OCI-LY1 (cell line): Measurements from ENCODE around the gene ZHX3.

Experiments
- H2AFZ ChIP-seq: fragments of 200-600 bp; sonication (generic), shearing (Covaris generic); 2 replicates; pipeline ENCODE4 v1.6.0; 2014; ENCODE audit warnings: antibody characterized with exemption, mild to moderate bottlenecking, low read length
- H3F3A ChIP-seq: fragments of 200-600 bp; sonication (generic), shearing (Covaris generic); 2 replicates; pipeline ENCODE4 v1.6.0; 2014; ENCODE audit warnings: mild to moderate bottlenecking, antibody characterized with exemption, low read length, moderate library complexity; ENCODE audit not compliant: insufficient read depth
- H3K27ac ChIP-seq: fragments of 200-600 bp; sonication (generic); 2 replicates; pipeline ENCODE4 v1.5.1; 2014; ENCODE audit warnings: low read length, mixed run types, mild to moderate bottlenecking, low read depth; ENCODE audit not compliant: poor library complexity, severe bottlenecking
- H3K27me3 ChIP-seq: fragments of 200-600 bp; sonication (generic); 2 replicates; pipeline ENCODE4 v1.6.0; 2014; ENCODE audit warnings: antibody characterized with exemption, mild to moderate bottlenecking, low read length, moderate library complexity; ENCODE audit not compliant: insufficient read depth
- H3K36me3 ChIP-seq: fragments of 200-600 bp; sonication (generic); 2 replicates; pipeline ENCODE4 v1.6.1; 2014; ENCODE audit warnings: mild to moderate bottlenecking, antibody characterized with exemption, low read length, moderate library complexity, mixed read lengths; ENCODE audit not compliant: insufficient read depth
- H3K4me1 ChIP-seq: fragments of 200-600 bp; sonication (generic); 2 replicates; pipeline ENCODE4 v1.5.1; 2014; ENCODE audit warnings: mild to moderate bottlenecking, low read length, moderate library complexity; ENCODE audit not compliant: insufficient read depth, severe bottlenecking
- H3K4me2 ChIP-seq: fragments of 200-600 bp; sonication (generic), shearing (Covaris generic); 2 replicates; pipeline ENCODE4 v1.6.1; 2014; ENCODE audit warnings: low read length
- H3K4me3 ChIP-seq: fragments of 200-600 bp; sonication (generic); 2 replicates; pipeline ENCODE4 v1.5.1; 2014; ENCODE audit warnings: low read length, low read depth, mild to moderate bottlenecking, mixed read lengths; ENCODE audit not compliant: poor library complexity, severe bottlenecking
- H3K79me2 ChIP-seq: fragments of 200-600 bp; shearing (Covaris generic); 2 replicates; pipeline ENCODE4 v1.6.1; 2016; ENCODE audit warnings: mixed run types, low read length, mixed read lengths; ENCODE audit not compliant: insufficient read depth
- H3K9ac ChIP-seq: fragments of 200-600 bp; sonication (generic), shearing (Covaris generic); 2 replicates; pipeline ENCODE4 v1.6.1; 2014; ENCODE audit warnings: mild to moderate bottlenecking, low read length, mixed read lengths
- H3K9me2 ChIP-seq: fragments of 200-600 bp; sonication (generic), shearing (Covaris generic); 2 replicates; pipeline ENCODE4 v1.6.1; 2014; ENCODE audit warnings: low read depth, mild to moderate bottlenecking, low read length, mixed read lengths
- H3K9me3 ChIP-seq: fragments of 200-600 bp; shearing (Covaris generic); 2 replicates; pipeline ENCODE4 v1.6.1; 2014; ENCODE audit warnings: low read length, mixed read lengths
- H4K20me1 ChIP-seq: fragments of 200-600 bp; sonication (generic), shearing (Covaris generic); 2 replicates; pipeline ENCODE4 v1.6.0; 2016; ENCODE audit warnings: mild to moderate bottlenecking, low read length; ENCODE audit not compliant: insufficient read depth
- CTCF ChIP-seq: fragments of 200-600 bp; sonication (generic), shearing (Covaris generic); IDR thresholded peaks from 2 replicates; pipeline ENCODE4 v1.5.1; 2017; ENCODE audit warnings: mild to moderate bottlenecking, antibody characterized with exemption, low read length, moderate library complexity, mixed read lengths
- EZH2 ChIP-seq: fragments of 200-600 bp; sonication (generic), shearing (Covaris generic); IDR thresholded peaks from 2 replicates; pipeline ENCODE4 v1.8.0; 2017; ENCODE audit warnings: borderline replicate concordance, mixed run types, mild to moderate bottlenecking, antibody characterized with exemption, low read length, moderate library complexity, mixed read lengths

ZHX3 gene

DNA sequence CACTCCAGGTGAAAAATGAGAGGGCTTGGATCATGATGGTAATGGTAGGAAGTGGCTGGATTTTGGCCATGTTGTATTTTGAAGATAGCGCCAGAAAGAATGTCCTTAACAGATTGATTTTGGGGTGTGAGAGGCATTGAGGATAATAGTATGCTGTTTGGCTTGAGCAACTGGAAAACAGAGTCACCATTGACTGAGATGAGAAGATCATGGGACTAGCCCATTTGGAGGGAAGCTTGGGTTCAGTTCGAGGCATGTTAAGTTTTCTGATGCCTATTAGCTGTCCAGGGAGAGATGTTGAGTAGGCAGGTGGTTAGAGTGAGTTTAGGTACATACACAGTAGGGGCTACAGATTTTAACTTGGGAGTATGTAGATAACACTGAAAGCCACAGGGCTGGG is 156.8 kb downstream of the ZHX3 start:
- peaks cover 18% of the 10 kb centered on the region for H3K4me1 ChIP-seq
- no peak overlapping the region for H3K27ac ChIP-seq
- H3K9ac ChIP-seq = no peak overlapping the region
- 0 out of 2 replicates have a peak, but pooled peaks cover 3% of the 10 kb centered on the region for H4K20me1 ChIP-seq
- peaks cover 10% of the 10 kb centered on the region; the same call in 1 of the 2 replicates for H3K79me2 ChIP-seq
- H3K9me2 ChIP-seq = no peaks in the 10 kb centered on the region
- no peak overlapping the region for H3K4me3 ChIP-seq
- H3K4me2 ChIP-seq = no peak overlapping the region
- H3K27me3 ChIP-seq = no peaks in the 10 kb centered on the region
- H3K9me3 ChIP-seq = no peaks in the 10 kb centered on the region
- TF ChIP-seq CTCF (no peak), EZH2 (no peak)
- H3F3A ChIP-seq = no peaks in the 10 kb centered on the region
- H2AFZ ChIP-seq = no peak overlapping the region
- H3K36me3 ChIP-seq = peaks cover 57% of the 10 kb centered on the region

GRCh38 chr20:41159547-41159946 is 158.0 kb downstream of the ZHX3 start:
- H3K27me3 ChIP-seq = no peaks in the 10 kb centered on the region
- H3F3A ChIP-seq = no peaks in the 10 kb centered on the region
- TF ChIP-seq CTCF = no peak
- H3K79me2 ChIP-seq = peaks cover 10% of the 10 kb centered on the region; the same call in 1 of the 2 replicates
- peaks cover 21% of the 10 kb centered on the region for H3K4me1 ChIP-seq
- H3K9me3 ChIP-seq = no peaks in the 10 kb centered on the region
- 0 out of 2 replicates have a peak, but pooled peaks cover 3% of the 10 kb centered on the region for H4K20me1 ChIP-seq
- H2AFZ ChIP-seq = no peak overlapping the region
- no peak overlapping the region for H3K4me2 ChIP-seq
- H3K9me2 ChIP-seq = no peaks in the 10 kb centered on the region
- H3K9ac ChIP-seq = no peak overlapping the region
- H3K4me3 ChIP-seq = no peak overlapping the region
- peaks cover 46% of the 10 kb centered on the region for H3K36me3 ChIP-seq
- no peak overlapping the region for H3K27ac ChIP-seq

DNA sequence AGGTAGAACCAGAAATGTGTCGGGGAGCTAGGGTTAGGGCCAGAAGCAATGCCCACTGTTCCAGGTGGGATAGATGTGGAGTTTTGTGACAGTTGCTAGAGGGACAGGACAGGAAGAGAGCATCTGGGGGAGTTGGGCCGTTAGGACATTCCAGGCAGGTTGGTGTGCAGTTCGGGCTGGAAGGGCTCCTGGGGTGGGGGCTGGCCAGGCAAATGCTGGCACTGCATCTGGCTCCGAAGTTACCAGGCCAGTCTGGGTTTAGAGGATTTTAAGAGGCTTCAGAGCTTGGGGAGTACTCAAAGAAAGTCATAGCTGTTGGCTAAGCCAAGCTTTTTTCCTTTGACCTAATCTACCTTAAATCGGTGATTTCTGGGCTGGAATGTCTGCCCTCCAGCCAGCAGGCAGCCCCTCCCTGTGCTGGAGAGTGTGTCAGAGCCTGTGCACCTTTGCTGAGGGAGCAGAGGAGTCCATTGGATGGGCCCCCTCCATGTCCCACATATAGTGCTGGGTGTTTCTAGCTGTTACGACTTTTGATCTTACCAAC is 159.4 kb downstream of the ZHX3 start:
- peaks cover 10% of the 10 kb centered on the region; the same call in 1 of the 2 replicates for H3K79me2 ChIP-seq
- no peaks in the 10 kb centered on the region for H3K9me3 ChIP-seq
- H3K27me3 ChIP-seq = no peaks in the 10 kb centered on the region
- H3K4me3 ChIP-seq = no peak overlapping the region
- no peak overlapping the region for H3K27ac ChIP-seq
- no peak overlapping the region for H2AFZ ChIP-seq
- H3F3A ChIP-seq = no peaks in the 10 kb centered on the region
- H3K4me2 ChIP-seq = no peak overlapping the region; the same call in 1 of the 2 replicates
- peaks cover 32% of the 10 kb centered on the region for H3K36me3 ChIP-seq
- H4K20me1 ChIP-seq = 0 out of 2 replicates have a peak, but pooled peaks cover 3% of the 10 kb centered on the region
- H3K4me1 ChIP-seq = peaks cover 33% of the 10 kb centered on the region
- H3K9ac ChIP-seq = no peak overlapping the region; the same call in 1 of the 2 replicates
- no peak for TF ChIP-seq EZH2
- no peak for TF ChIP-seq CTCF
- H3K9me2 ChIP-seq = no peaks in the 10 kb centered on the region
